Sigmoid colon (tissue), 7 donors: ENCODE results near the gene DNAH7. TPM values are rescaled to one million over a fixed set of nuclear protein-coding genes. Genes with fewer than 3 reads are reported as not detected.

Experiments
- DNase-seq: peaks from one replicate; pipeline ENCODE4 v3.0.0-alpha.2; 2019
- H3K27ac ChIP-seq, 4 donors: fragments of 200-600 bp; sonication (generic); one replicate each; pipeline ENCODE4 v1.5.1; 2016 to 2019; ENCODE audit warnings: mild to moderate bottlenecking in 1 of 4
- H3K27me3 ChIP-seq, 3 donors: fragments of 200-600 bp; sonication (generic); one replicate each; pipeline ENCODE4 v1.5.1; 2019; ENCODE audit warnings: mild to moderate bottlenecking in 1 of 3
- H3K36me3 ChIP-seq, 4 donors: fragments of 200-600 bp; sonication (generic); one replicate each; pipeline ENCODE4 v1.5.1; 2016 to 2019
- H3K4me1 ChIP-seq, 4 donors: fragments of 200-600 bp; sonication (generic); one replicate each; pipeline ENCODE4 v1.5.1; 2017 to 2019
- H3K4me3 ChIP-seq, 4 donors: fragments of 200-600 bp; sonication (generic); one replicate each; pipeline ENCODE4 v1.5.1; 2017 to 2019; ENCODE audit warnings: mild to moderate bottlenecking in 2 of 4, moderate library complexity in 1 of 4
- H3K9me3 ChIP-seq, 4 donors: fragments of 200-600 bp in 3 of 4; sonication (generic) in 3 of 4; one replicate each; pipeline versions ENCODE4 v1.5.1 to v1.6.1; 2013 to 2019
- EP300 ChIP-seq, 4 donors: sonication (generic); formaldehyde crosslinking; IDR thresholded peaks; one replicate each; pipeline ENCODE4 v1.6.1; 2017; ENCODE audit warnings: antibody characterized with exemption in 4 of 4
- POLR2A ChIP-seq, 2 donors: fragments of 450-650 bp; IDR thresholded peaks; one replicate each; pipeline ENCODE4 v1.6.1; 2016; ENCODE audit warnings: antibody characterized with exemption in 2 of 2, mild to moderate bottlenecking in 2 of 2, moderate library complexity in 2 of 2
- POLR2AphosphoS5 ChIP-seq, 4 donors: sonication (generic); formaldehyde crosslinking; IDR thresholded peaks; one replicate each; pipeline ENCODE4 v1.6.1; 2017; ENCODE audit warnings: antibody characterized with exemption in 4 of 4
- WGBS, 2 donors: extraction: QIAGEN DNeasy Blood & Tissue Kit; methylation state at CpG; one replicate each; pipeline ENCODE4 v1.1.7; 2013; 5-methylcytosine and 5-hydroxymethylcytosine counted together
- intact Hi-C: fragments of 100-400 bp; cut with DNase I; formaldehyde crosslinking; loops from one replicate; pipeline ENCODE4 v1.15.1; 2023
- polyA plus RNA-seq, 3 donors: library from polyadenylated mRNA; stranded (reverse); fragments of 200-250 nt; gene quantifications; one replicate each; pipeline ENCODE4 v1.2.3, GENCODE V29; 2013
- total RNA-seq, 4 donors: library from RNA; depleted of rRNA; stranded (reverse); fragments of >200 nt; gene quantifications; one replicate each; pipeline ENCODE4 v1.1.0, GENCODE V29; 2016
- TF ChIP-seq, protein P1 (sequence below), 4 experiments: fragments of 450-650 bp in 3 of 4; fragments of 200-600 bp in 1 of 4; IDR thresholded peaks; one replicate each; pipeline ENCODE4 v1.5.1; 2016 to 2019; ENCODE audit warnings: antibody characterized with exemption in 4 of 4, mild to moderate bottlenecking in 3 of 4, moderate library complexity in 2 of 4
- donor health status: healthy with polysubstance abuse.
- donor health status: Bipolar disorder and iron deficiency.
- donor health status: healthy.

Gene DNAH7
- total and polyA plus RNA-seq, 7 donors, result 0.36 to 1.9 (median 0.99) TPM

DNA sequence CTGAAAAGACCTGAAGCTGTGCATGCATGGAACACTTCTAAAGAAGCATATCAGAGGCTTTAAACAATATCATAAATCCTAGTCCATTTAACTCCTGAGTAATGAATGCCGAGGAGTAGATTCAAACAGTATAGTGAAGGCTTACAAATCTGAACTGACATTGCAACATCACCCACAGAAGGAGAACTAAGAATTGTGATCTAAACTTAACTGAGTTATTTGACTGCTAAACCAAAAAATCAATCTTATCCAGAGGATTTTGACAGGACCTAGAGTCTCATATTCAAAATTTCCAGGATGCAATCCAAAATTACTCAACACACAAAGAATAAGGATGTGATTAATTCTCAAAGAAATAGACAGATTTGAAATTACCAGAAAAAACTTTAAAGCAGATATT lies 230.6 kb downstream of the DNAH7 start:
- no peak for DNase-seq
- Histone ChIP-seq H3K36me3 (no peaks in the 10 kb centered on the region), H3K4me1 (no peaks in the 10 kb centered on the region), H3K27me3 (no peaks in the 10 kb centered on the region), H3K9me3 (no peaks in the 10 kb centered on the region), H3K27ac (no peak overlapping the region), H3K4me3 (no peak overlapping the region)
- intact Hi-C loops, result no loop called here
- 79 to 82% methylated on average over 1 of the region's 1 CpG for WGBS, 2 donors
- TF ChIP-seq POLR2A (IDR thresholded peaks at IDR 0.05) (no peak), EP300 (IDR thresholded peaks at IDR 0.05) (no peak), POLR2AphosphoS5 (IDR thresholded peaks at IDR 0.05) (no peak)

DNA sequence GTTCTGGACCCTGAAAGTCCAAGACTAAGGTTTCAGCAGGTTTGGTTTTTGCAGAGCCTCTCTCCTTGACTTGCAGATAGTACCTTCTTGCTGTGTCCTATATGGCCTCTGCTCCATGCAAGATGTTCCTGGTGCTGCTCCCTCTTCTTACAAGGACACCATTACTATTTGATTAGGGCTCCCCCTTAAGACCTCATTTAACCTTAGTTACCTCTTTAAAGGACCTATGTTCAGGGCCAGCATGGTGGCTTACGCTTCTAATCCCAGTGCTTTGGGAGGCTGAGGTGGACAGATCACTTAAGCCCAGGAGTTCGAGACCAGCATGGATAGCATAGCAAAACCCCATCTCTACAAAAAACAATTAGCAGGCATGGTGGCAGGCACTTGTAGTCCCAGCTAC lies 232.6 kb downstream of the DNAH7 start:
- Histone ChIP-seq H3K4me1 (no peaks in the 10 kb centered on the region), H3K36me3 (no peaks in the 10 kb centered on the region), H3K9me3 (no peaks in the 10 kb centered on the region), H3K27ac (no peak overlapping the region), H3K4me3 (no peak overlapping the region), H3K27me3 (no peaks in the 10 kb centered on the region)
- intact Hi-C loops, result no loop called here
- DNase-seq, result no peak
- TF ChIP-seq EP300 (IDR thresholded peaks at IDR 0.05) (no peak), POLR2A (IDR thresholded peaks at IDR 0.05) (no peak), POLR2AphosphoS5 (IDR thresholded peaks at IDR 0.05) (no peak)
- TF ChIP-seq, protein P1, sequence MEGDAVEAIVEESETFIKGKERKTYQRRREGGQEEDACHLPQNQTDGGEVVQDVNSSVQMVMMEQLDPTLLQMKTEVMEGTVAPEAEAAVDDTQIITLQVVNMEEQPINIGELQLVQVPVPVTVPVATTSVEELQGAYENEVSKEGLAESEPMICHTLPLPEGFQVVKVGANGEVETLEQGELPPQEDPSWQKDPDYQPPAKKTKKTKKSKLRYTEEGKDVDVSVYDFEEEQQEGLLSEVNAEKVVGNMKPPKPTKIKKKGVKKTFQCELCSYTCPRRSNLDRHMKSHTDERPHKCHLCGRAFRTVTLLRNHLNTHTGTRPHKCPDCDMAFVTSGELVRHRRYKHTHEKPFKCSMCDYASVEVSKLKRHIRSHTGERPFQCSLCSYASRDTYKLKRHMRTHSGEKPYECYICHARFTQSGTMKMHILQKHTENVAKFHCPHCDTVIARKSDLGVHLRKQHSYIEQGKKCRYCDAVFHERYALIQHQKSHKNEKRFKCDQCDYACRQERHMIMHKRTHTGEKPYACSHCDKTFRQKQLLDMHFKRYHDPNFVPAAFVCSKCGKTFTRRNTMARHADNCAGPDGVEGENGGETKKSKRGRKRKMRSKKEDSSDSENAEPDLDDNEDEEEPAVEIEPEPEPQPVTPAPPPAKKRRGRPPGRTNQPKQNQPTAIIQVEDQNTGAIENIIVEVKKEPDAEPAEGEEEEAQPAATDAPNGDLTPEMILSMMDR (IDR thresholded peaks at IDR 0.05), result no peak
- WGBS, 2 donors, result 93 to 98% methylated on average over 2 of the region's 2 CpGs

DNA sequence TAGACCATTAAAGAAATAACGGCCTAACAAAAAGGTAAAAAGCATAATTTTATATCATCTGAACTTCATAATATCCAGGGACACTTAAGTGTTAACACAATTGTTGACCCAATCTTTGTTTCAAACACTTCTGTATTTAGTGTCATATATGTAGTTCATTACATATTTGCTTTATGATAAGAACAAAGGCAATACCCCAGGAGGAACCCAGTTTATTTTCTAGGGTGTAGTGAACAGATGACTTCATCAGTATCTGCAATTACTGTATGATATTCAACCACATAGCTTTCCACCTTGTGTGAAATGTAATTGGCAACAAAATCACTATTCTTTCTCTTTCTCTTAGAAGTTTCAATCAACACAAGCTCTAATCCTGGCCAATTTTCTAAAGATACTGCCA lies 233.8 kb downstream of the DNAH7 start:
- H3K27ac ChIP-seq, result no peak overlapping the region
- intact Hi-C loops, result no loop called here
- DNase-seq, result no peak
- no peaks in the 10 kb centered on the region for H3K9me3 ChIP-seq
- H3K4me3 ChIP-seq, result no peak overlapping the region
- TF ChIP-seq EP300 (IDR thresholded peaks at IDR 0.05), result no peak
- TF ChIP-seq POLR2A (IDR thresholded peaks at IDR 0.05), result no peak
- TF ChIP-seq POLR2AphosphoS5 (IDR thresholded peaks at IDR 0.05), result no peak
- TF ChIP-seq, protein P1 (IDR thresholded peaks at IDR 0.05), result no peak
- WGBS, 2 donors, result 40 to 73% methylated on average over 1 of the region's 1 CpG
- H3K4me1 ChIP-seq, result no peaks in the 10 kb centered on the region
- no peaks in the 10 kb centered on the region for H3K27me3 ChIP-seq
- no peaks in the 10 kb centered on the region for H3K36me3 ChIP-seq

DNA sequence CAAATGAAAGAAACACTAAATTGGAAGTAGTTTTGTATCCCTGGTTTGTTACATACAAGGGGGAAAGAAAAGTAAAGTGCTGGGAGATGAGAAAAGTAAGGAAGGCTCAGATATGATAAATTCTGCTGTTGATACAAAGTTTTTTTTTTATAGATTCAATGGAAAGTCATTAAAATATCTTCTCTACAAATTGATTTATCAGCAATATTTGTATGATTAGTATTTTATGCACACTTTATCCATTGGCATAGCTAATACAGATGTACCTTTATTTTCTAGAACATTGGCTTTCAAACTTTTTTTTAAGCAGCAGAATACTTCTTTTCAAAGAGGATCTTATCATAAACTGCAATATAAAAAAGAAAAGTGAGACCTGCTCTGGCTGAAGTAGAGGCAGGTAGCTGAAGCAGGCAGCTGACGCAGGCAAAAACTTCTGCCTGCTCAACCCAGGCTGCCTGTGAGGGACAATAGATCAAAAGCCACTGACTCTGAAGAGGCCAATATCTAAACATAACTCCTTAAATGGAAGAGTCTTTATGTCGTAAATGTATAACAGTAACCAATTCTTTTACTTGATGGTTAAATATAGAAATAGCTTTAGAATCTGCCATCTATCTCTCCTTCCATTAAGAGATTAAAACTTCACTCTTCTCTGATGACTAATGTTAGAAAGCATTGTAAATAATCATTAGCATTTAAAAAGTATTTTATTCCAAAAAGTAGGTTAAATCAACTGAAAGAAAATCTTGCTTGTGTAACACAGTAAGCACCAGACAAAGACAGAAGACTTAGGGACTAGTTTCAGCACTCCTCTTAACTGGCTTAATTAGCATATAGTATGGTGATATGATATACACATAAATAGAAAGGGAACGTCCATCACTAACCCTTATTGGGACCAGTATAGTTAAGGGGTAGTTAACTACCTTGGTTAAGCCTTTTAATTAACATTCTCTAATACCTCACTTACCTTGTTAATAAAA lies 237.4 kb downstream of the DNAH7 start:
- Histone ChIP-seq H3K27ac (no peak overlapping the region), H3K9me3 (no peaks in the 10 kb centered on the region), H3K36me3 (no peaks in the 10 kb centered on the region), H3K27me3 (no peaks in the 10 kb centered on the region), H3K4me1 (no peaks in the 10 kb centered on the region), H3K4me3 (no peak overlapping the region)
- TF ChIP-seq, protein P1 (IDR thresholded peaks at IDR 0.05), result no peak
- TF ChIP-seq POLR2AphosphoS5 (IDR thresholded peaks at IDR 0.05), result no peak
- TF ChIP-seq POLR2A (IDR thresholded peaks at IDR 0.05), result no peak
- no peak for TF ChIP-seq EP300 (IDR thresholded peaks at IDR 0.05)
- WGBS, 2 donors, result 49 to 61% methylated on average over 3 of the region's 3 CpGs
- intact Hi-C loops, result no loop called here
- DNase-seq, result no peak

DNA sequence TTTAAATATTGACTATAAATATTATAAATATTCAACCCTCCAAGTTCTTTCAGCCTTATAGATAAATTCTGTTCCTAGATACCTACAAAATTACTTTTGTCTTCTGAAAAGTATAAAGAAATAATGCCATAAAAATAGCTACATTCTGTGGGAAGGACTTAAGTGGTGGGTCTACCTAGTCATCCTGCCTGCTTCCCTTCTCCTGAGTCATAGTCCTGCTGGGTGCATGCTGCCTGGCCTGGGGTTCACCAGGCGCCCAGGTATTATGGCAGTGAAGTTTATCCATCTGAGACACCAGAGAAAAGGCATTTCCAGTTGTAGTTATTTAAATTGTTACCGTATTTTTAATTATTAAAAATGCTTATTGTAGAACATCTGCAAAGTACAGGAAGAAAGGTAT lies 244.2 kb downstream of the DNAH7 start:
- Histone ChIP-seq H3K4me1 (no peaks in the 10 kb centered on the region), H3K9me3 (no peaks in the 10 kb centered on the region), H3K27me3 (no peaks in the 10 kb centered on the region), H3K27ac (no peak overlapping the region), H3K4me3 (no peak overlapping the region), H3K36me3 (no peaks in the 10 kb centered on the region)
- TF ChIP-seq, protein P1 (IDR thresholded peaks at IDR 0.05), result no peak
- TF ChIP-seq EP300 (IDR thresholded peaks at IDR 0.05) (no peak), POLR2A (IDR thresholded peaks at IDR 0.05) (no peak), POLR2AphosphoS5 (IDR thresholded peaks at IDR 0.05) (no peak)
- DNase-seq, result no peak
- WGBS, 2 donors, result 97% methylated on average over 2 of the region's 2 CpGs
- intact Hi-C loops, result no loop called here
